ENCODE data around the gene BOLA3.
A peak's percentile ranks its signal among the peaks of the same experiment; 100 is the strongest.

The BOLA3 gene

DNA sequence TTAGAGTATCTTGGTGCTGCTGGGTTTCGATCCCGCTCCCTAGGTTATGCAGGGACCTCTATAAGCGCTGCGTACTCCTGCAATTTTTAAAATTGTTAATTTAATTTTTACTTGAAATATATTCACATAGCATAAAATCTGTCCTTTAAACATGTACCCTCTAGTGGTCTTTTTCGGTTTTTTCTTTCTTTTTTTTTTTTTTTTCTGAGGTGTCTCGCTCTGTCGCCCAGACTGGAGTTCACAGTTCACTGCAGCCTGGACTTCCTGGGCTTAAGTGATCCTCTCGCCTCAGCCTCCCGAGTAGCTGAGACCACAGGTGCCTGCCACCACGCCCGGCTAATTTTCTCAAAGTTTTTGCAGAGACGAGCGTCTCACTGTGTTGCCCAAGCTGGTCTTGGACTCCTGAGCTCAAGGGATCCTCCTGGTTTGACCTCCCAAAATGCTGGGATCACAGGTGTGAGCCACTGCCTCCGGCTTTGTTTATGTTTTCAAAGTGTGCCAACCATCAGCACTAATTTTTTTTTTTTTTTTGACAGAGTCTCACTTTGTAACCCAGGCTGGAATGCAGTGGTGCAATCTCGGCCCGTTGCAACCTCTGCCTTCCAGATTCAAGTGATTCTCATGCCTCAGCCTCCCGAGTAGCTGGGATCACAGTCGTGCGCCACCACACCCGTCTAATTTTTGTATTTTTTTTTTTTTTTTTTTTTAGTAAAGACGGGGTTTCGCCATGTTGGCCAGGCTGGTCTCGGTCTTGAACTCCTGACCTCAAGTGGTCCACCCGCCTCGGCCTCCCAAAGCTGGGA, 31.6 kb upstream of the BOLA3 start:
- Histone ChIP-seq H2AFZ (ENCODE audit: low read length, unreplicated experiment) (peak overlapping the region; percentile 15), H3K4me3 (ENCODE audit: low read depth, low read length) (peak overlapping the region; percentile 95), H3K36me3 (ENCODE audit: insufficient read depth, low read length) (no peaks in the 10 kb centered on the region), H3K4me1 (ENCODE audit: control insufficient read depth, insufficient read depth, low read length, unreplicated experiment) (peaks cover 6% of the 10 kb centered on the region), H3K79me2 (ENCODE audit: control insufficient read depth, insufficient read depth, low read length, unreplicated experiment) (peaks cover 40% of the 10 kb centered on the region), H3K27me3 (ENCODE audit: insufficient read depth, low read length) (no peaks in the 10 kb centered on the region), H3K27ac (ENCODE audit: low read depth, low read length) (no peak overlapping the region)

DNA sequence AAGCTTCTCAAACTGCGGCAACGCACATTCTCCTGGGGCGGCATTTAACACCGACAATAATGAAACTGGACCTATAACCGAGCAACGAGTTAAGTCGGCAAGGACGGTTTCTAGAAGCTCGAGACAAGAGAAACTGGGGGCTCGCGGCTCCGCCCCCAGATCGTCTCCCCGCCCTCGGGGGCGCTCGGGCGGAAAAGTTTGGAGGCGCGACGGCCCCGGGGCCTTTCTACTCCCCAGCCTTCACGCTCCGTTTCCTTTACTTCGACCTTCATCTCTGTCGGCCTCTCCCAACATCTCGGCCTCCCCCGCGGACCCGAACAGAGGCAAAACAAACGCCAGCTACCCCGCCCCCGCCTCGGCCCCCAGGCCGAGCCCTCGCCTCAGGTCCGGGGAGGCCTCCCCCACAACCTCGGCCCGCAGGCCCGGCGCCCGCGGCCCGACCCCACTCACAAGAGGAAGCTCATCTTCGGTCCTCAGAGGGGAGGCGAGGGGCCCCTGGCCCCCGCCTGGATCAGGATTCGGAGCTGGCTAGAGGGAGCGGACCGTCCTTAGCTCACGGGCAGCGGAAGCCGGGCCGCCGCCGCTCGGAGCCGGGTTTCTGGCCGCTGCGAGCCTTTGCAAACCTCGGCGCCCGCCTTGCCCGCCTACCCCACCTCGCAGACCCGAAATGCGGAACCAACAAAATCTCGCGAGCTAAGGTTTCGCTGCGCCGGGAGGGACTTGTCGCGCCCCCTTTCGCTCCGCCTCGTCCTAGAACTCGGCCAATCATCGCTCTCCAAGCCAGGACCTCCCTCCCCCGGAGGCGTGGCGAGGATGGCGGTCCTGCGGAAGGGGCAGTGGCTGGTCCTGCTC, 30.7 kb upstream of the BOLA3 start, which contains the start of gene MOB1A:
Gene MOB1A, minus strand, starts transcription at position 669 of the 852 bp plus-strand sequence. Its CDS starts 205 bp downstream, at position 464.
- H3K36me3 ChIP-seq (ENCODE audit: insufficient read depth, low read length), result no peaks in the 10 kb centered on the region
- H3K4me3 ChIP-seq (ENCODE audit: low read depth, low read length), result peak within 1 kb of the TSS; percentile 95
- peak within 1 kb of the TSS; percentile 85 for H3K27ac ChIP-seq (ENCODE audit: low read depth, low read length)
- no peaks in the 10 kb centered on the region for H3K27me3 ChIP-seq (ENCODE audit: insufficient read depth, low read length)
- H3K4me1 ChIP-seq (ENCODE audit: control insufficient read depth, insufficient read depth, low read length, unreplicated experiment), result peaks cover 6% of the 10 kb centered on the region
- peak within 1 kb of the TSS; percentile 97 for H2AFZ ChIP-seq (ENCODE audit: low read length, unreplicated experiment)
- H3K79me2 ChIP-seq (ENCODE audit: control insufficient read depth, insufficient read depth, low read length, unreplicated experiment), result peaks cover 46% of the 10 kb centered on the region

DNA sequence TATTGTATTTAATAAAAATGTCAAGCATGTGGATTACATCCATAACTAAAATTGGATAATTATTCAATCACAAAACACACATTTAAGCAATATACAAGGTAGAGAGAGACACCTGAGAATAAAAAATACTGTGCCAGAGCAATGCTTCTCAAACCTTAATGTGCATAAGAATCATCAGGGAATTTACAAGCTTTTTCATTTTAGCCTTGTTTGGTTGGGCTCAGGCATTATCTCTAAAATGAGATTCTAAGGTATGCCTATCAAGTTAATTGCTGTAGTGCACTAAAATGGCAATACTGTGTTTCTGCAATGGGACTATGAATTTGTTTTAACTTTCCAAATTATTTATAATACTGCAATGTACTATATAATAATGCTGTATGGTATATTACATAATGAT, 30.0 kb upstream of the BOLA3 start:
- Histone ChIP-seq H3K4me3 (ENCODE audit: low read depth, low read length) (peak overlapping the region; percentile 95), H3K27me3 (ENCODE audit: insufficient read depth, low read length) (no peaks in the 10 kb centered on the region), H2AFZ (ENCODE audit: low read length, unreplicated experiment) (peak overlapping the region; percentile 97), H3K79me2 (ENCODE audit: control insufficient read depth, insufficient read depth, low read length, unreplicated experiment) (peaks cover 51% of the 10 kb centered on the region), H3K4me1 (ENCODE audit: control insufficient read depth, insufficient read depth, low read length, unreplicated experiment) (peaks cover 6% of the 10 kb centered on the region), H3K36me3 (ENCODE audit: insufficient read depth, low read length) (no peaks in the 10 kb centered on the region), H3K27ac (ENCODE audit: low read depth, low read length) (peak overlapping the region; percentile 85)

DNA sequence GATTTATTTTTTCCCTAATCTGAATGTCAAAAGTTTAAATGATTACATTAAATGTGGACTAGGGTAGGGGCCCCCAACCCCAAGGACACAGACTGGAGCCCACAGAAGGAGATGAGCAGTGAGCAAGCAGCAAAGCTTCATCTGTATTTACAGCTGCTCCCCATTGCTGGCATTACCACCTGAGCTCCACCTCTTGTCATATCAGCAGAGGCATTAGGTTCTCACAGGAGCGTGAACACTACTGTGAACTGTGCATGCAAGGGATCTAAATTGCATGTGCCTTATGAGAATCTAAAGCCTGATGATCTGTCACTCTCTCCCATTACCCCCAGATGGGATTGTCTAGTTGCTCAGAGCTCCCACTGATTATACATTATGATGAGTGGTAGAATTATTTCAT, 27.2 kb upstream of the BOLA3 start:
- Histone ChIP-seq H2AFZ (ENCODE audit: low read length, unreplicated experiment) (no peak overlapping the region), H3K36me3 (ENCODE audit: insufficient read depth, low read length) (peaks cover 5% of the 10 kb centered on the region; the same call in 1 of the 2 replicates), H3K4me1 (ENCODE audit: control insufficient read depth, insufficient read depth, low read length, unreplicated experiment) (peaks cover 6% of the 10 kb centered on the region), H3K27ac (ENCODE audit: low read depth, low read length) (no peak overlapping the region), H3K4me3 (ENCODE audit: low read depth, low read length) (no peak overlapping the region), H3K27me3 (ENCODE audit: insufficient read depth, low read length) (no peaks in the 10 kb centered on the region), H3K79me2 (ENCODE audit: control insufficient read depth, insufficient read depth, low read length, unreplicated experiment) (peaks cover 64% of the 10 kb centered on the region)

DNA sequence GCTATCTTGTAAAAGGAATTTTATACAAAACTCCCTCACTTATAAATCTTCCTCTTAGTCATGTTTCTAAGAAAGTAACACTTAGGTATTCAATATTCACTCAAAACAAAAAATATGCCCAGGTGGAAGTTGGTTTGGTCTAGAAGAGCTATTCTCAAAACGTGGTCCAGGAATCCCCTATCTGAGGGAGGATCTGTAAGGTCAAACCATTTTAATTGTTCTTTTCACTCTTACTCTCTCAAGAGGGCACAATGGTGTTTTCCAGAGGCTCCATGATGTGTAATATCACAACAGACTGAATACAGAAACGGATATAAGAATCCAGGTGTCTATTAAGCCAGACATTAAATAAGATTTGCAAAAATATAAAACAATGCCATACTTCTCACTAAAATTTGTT, 21.0 kb upstream of the BOLA3 start:
- Histone ChIP-seq H3K27ac (ENCODE audit: low read depth, low read length) (no peak overlapping the region), H3K36me3 (ENCODE audit: insufficient read depth, low read length) (peaks cover 47% of the 10 kb centered on the region), H3K79me2 (ENCODE audit: control insufficient read depth, insufficient read depth, low read length, unreplicated experiment) (peaks cover 27% of the 10 kb centered on the region), H3K4me3 (ENCODE audit: low read depth, low read length) (no peak overlapping the region), H2AFZ (ENCODE audit: low read length, unreplicated experiment) (no peak overlapping the region), H3K4me1 (ENCODE audit: control insufficient read depth, insufficient read depth, low read length, unreplicated experiment) (no peaks in the 10 kb centered on the region), H3K27me3 (ENCODE audit: insufficient read depth, low read length) (no peaks in the 10 kb centered on the region)

DNA sequence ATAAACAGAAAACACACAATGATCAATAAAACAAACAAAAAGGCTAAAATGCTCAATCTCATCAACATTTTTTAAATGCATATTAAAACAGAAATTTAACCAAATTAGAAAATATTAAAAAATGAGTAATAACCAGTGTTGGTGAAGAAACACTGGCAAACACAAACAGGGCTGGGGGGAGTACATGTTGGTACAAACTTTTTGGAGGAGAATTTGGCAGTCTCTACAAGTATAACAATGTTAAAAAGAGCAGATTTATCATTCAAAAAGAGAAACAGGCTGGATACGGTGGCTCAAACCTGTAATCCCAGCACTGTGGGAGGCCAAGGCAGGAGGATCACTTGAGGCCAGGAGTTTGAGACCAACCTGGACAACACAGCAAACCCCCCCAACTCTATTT, 17.0 kb upstream of the BOLA3 start:
- no peak overlapping the region for H3K27ac ChIP-seq (ENCODE audit: low read depth, low read length)
- H3K36me3 ChIP-seq (ENCODE audit: insufficient read depth, low read length), result peaks cover 50% of the 10 kb centered on the region
- H3K27me3 ChIP-seq (ENCODE audit: insufficient read depth, low read length), result no peaks in the 10 kb centered on the region
- H3K4me3 ChIP-seq (ENCODE audit: low read depth, low read length), result no peak overlapping the region
- no peaks in the 10 kb centered on the region for H3K4me1 ChIP-seq (ENCODE audit: control insufficient read depth, insufficient read depth, low read length, unreplicated experiment)
- H2AFZ ChIP-seq (ENCODE audit: low read length, unreplicated experiment), result no peak overlapping the region
- H3K79me2 ChIP-seq (ENCODE audit: control insufficient read depth, insufficient read depth, low read length, unreplicated experiment), result peaks cover 14% of the 10 kb centered on the region

DNA sequence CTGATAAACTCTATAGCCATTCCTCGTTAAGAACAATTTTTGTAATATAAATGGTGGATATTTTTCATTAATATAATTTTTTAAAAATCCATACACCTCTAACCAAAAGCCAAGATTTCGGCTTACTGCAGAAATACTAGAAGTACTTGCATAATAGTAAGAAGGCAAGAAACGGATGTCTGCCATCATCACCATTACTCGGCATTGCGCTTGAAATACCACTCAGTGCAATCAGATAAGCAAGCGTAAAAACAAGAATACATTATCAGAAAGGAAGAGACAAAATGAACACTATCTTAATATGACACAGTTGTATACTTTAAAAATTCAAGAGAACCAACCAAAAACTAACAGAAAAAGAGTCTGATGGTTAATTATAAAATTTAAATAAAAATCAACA, 15.2 kb upstream of the BOLA3 start:
- no peaks in the 10 kb centered on the region for H3K4me1 ChIP-seq (ENCODE audit: control insufficient read depth, insufficient read depth, low read length, unreplicated experiment)
- H3K4me3 ChIP-seq (ENCODE audit: low read depth, low read length), result no peak overlapping the region
- no peaks in the 10 kb centered on the region for H3K27me3 ChIP-seq (ENCODE audit: insufficient read depth, low read length)
- H3K36me3 ChIP-seq (ENCODE audit: insufficient read depth, low read length), result peaks cover 49% of the 10 kb centered on the region
- no peak overlapping the region for H3K27ac ChIP-seq (ENCODE audit: low read depth, low read length)
- no peak overlapping the region for H2AFZ ChIP-seq (ENCODE audit: low read length, unreplicated experiment)
- H3K79me2 ChIP-seq (ENCODE audit: control insufficient read depth, insufficient read depth, low read length, unreplicated experiment), result peaks cover 14% of the 10 kb centered on the region

DNA sequence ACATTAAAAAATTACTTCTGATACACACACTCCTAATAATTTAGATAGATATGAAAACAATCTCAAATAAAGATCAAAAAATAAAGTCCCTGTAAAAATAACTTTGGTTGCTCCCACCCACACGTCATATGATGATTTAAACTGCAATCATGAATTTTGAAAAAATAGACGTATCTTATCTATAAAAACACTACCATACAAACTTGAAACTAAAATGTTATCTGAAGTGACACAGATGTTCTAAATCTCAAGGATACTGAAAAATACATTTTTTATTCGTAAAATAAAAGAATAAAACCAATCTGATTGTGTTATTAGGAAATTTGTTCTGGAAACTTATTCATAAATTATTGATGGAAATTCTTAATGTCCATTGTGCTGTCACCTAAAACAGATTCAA, 8.1 kb upstream of the BOLA3 start:
- Histone ChIP-seq H3K4me1 (ENCODE audit: control insufficient read depth, insufficient read depth, low read length, unreplicated experiment) (no peaks in the 10 kb centered on the region), H3K27ac (ENCODE audit: low read depth, low read length) (no peak overlapping the region), H3K79me2 (ENCODE audit: control insufficient read depth, insufficient read depth, low read length, unreplicated experiment) (no peaks in the 10 kb centered on the region), H3K4me3 (ENCODE audit: low read depth, low read length) (no peak overlapping the region), H2AFZ (ENCODE audit: low read length, unreplicated experiment) (no peak overlapping the region), H3K27me3 (ENCODE audit: insufficient read depth, low read length) (no peaks in the 10 kb centered on the region), H3K36me3 (ENCODE audit: insufficient read depth, low read length) (peaks cover 22% of the 10 kb centered on the region)

DNA sequence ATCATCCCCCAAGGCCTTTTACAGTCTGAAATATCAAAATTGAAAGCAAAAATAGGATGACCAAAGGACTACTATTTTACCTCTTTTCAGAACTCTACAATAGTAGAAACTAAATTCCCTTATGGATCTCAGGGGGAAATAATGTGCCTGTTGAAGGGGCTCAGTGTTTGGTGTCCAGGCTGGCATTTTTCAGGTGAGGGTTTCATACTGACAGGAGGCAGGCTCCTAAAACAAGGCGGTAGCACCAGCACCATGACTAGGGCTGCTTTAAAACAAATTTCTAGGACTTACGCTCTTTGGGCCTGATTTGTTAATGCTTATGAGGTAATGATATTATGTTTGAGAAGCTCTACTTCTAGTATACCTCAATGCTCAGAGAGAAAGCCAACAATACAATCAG, 5.2 kb upstream of the BOLA3 start:
- Histone ChIP-seq H3K4me3 (ENCODE audit: low read depth, low read length) (no peak overlapping the region), H3K4me1 (ENCODE audit: control insufficient read depth, insufficient read depth, low read length, unreplicated experiment) (no peaks in the 10 kb centered on the region), H3K36me3 (ENCODE audit: insufficient read depth, low read length) (peaks cover 11% of the 10 kb centered on the region), H2AFZ (ENCODE audit: low read length, unreplicated experiment) (no peak overlapping the region), H3K79me2 (ENCODE audit: control insufficient read depth, insufficient read depth, low read length, unreplicated experiment) (no peaks in the 10 kb centered on the region), H3K27ac (ENCODE audit: low read depth, low read length) (no peak overlapping the region), H3K27me3 (ENCODE audit: insufficient read depth, low read length) (no peaks in the 10 kb centered on the region)

DNA sequence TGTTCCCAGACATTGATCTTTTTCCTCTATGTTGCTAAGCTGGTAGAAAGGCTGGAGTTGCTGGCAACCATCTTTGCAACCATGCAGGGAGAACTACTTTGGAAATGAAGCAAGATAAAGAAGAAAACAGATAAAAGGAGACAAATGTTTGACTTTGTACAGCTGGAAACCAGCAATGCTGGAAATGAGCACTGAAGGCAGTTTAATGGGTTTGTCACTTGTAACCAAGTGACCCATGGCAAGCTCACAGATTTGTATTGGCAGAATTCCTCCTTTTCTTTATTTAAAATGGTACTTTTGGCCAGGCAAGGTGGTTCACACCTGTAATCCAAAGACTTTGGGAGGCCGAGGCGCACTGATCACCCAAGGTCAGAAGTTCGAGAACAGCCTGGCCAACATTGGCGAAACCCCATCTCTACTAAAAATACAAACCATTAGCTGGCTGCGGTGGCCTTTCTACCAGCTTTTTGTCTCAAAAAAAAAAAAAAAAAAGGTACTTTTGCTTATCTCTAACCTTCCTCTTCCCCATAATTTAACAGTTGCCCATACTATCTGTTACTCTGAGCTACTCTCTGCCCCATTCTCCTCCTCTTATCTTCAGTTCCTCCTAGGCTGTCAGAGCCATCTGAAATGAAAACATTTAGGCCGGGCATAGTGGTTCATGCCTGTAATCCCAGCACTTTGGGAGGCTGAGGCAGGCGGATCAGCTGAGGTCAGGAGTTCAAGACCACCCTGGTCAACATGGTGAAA, 2.0 kb upstream of the BOLA3 start:
- Histone ChIP-seq H3K4me3 (ENCODE audit: low read depth, low read length) (no peak overlapping the region), H3K27ac (ENCODE audit: low read depth, low read length) (no peak overlapping the region), H3K4me1 (ENCODE audit: control insufficient read depth, insufficient read depth, low read length, unreplicated experiment) (peaks cover 7% of the 10 kb centered on the region), H3K27me3 (ENCODE audit: insufficient read depth, low read length) (no peaks in the 10 kb centered on the region), H2AFZ (ENCODE audit: low read length, unreplicated experiment) (no peak overlapping the region), H3K79me2 (ENCODE audit: control insufficient read depth, insufficient read depth, low read length, unreplicated experiment) (peaks cover 12% of the 10 kb centered on the region), H3K36me3 (ENCODE audit: insufficient read depth, low read length) (no peaks in the 10 kb centered on the region; the same call in 1 of the 2 replicates)

Data from ACC112 (cell line).